ENCODE results near the gene GJD3.
A peak's percentile ranks its signal among the peaks of the same experiment; 100 is the strongest.

GJD3 gene

GRCh38 chr17:40361925-40362695, 2.4 kb downstream of the GJD3 start:
- H3K27ac ChIP-seq, result no peak overlapping the region
- POLR2A ChIA-PET (ENCODE audit: low non-redundant PET), result interaction anchor here (0.8 kb wide), 1 partner anchor 16 kb away, joined by 4 read pairs; no protein-coding TSS in a partner anchor
- CTCF ChIA-PET, result interaction anchor here (0.6 to 1.1 kb wide), 5 partner anchors 24 to 1189 kb away, joined by 3 to 8 read pairs (median 6); no protein-coding TSS in a partner anchor
- TF ChIP-seq CTCF (conservative IDR thresholded peaks at IDR 0.05; ENCODE audit: low read depth), result no peak
- DNase-seq (ENCODE audit: low spot score), result no peak

GRCh38 chr17:40361063-40361924, 3.2 kb downstream of the GJD3 start:
- TF ChIP-seq CTCF (conservative IDR thresholded peaks at IDR 0.05; ENCODE audit: low read depth), result no peak
- no peak for DNase-seq (ENCODE audit: low spot score)
- ChIA-PET POLR2A (ENCODE audit: low non-redundant PET) (no interaction called here), CTCF (interaction anchor here (0.6 to 1.1 kb wide), 3 partner anchors 65 to 1190 kb away, joined by 3 to 6 read pairs (median 3); no protein-coding TSS in a partner anchor)
- H3K27ac ChIP-seq, result no peak overlapping the region

GRCh38 chr17:40360091-40360490, 4.4 kb downstream of the GJD3 start:
- DNase-seq (ENCODE audit: low spot score), result no peak
- no peak for TF ChIP-seq CTCF (conservative IDR thresholded peaks at IDR 0.05; ENCODE audit: low read depth)
- ChIA-PET CTCF (interaction anchor here (2.1 kb wide), 1 partner anchor 88 kb away, joined by 5 read pairs; no protein-coding TSS in a partner anchor), POLR2A (ENCODE audit: low non-redundant PET) (interaction anchor here (0.6 kb wide), 1 partner anchor 67 kb away, joined by 5 read pairs; no protein-coding TSS in a partner anchor)
- no peak overlapping the region for H3K27ac ChIP-seq

- peak overlapping the region; percentile 65 for H3K27ac ChIP-seq
- ChIA-PET CTCF (interaction anchor here (0.6 to 2.1 kb wide), 12 partner anchors 14 to 201 kb away, joined by 3 to 6 read pairs (median 4); no protein-coding TSS in a partner anchor), POLR2A (ENCODE audit: low non-redundant PET) (no interaction called here)
- peak; percentile 86 for DNase-seq (ENCODE audit: low spot score)
- peak; percentile 97 for TF ChIP-seq CTCF (conservative IDR thresholded peaks at IDR 0.05; ENCODE audit: low read depth)
Measured at GRCh38 chr17:40358323-40359038, 6.1 kb downstream of the GJD3 start.

- no peak for DNase-seq (ENCODE audit: low spot score)
- CTCF ChIA-PET, result interaction anchor here (0.7 to 1.8 kb wide), 6 partner anchors 12 to 202 kb away, joined by 3 to 5 read pairs (median 4); no protein-coding TSS in a partner anchor
- H3K27ac ChIP-seq, result peak overlapping the region; percentile 65
- TF ChIP-seq CTCF (conservative IDR thresholded peaks at IDR 0.05; ENCODE audit: low read depth), result no peak
- POLR2A ChIA-PET (ENCODE audit: low non-redundant PET), result interaction anchor here (0.5 kb wide), 1 partner anchor 43 kb away, joined by 3 read pairs; no protein-coding TSS in a partner anchor
Measured at GRCh38 chr17:40356990-40357881, 7.3 kb downstream of the GJD3 start.
